ENCODE measurements around the gene IRF9.

The IRF9 gene

GRCh38 chr14:24159777-24160498, 1.1 kb upstream of the IRF9 start:
- H3K27ac ChIP-seq (ENCODE audit: extremely low read depth, low read depth, low read length) = no peak overlapping the region

DNA sequence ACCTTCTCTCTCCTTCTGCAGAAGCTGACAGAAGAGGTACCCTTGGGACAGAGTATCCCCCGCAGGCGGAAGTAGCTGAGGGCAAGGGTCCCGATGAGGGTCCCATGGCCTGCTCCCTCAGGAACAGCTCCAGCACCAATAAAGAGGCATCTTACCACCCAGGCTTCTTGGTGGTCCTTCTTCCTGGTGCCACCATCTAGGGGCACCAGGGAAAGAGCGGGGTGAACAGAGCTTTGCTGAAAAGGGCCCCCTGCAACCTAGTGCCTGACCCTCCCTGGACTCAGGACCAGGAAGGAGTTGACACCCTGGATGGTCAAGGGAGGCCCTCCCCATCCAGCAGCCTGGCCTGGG, 591 bp upstream of the IRF9 start:
- H3K36me3 ChIP-seq (ENCODE audit: control insufficient read depth in 2 of 2, insufficient read depth in 1 of 2, low read length in 2 of 2) = peaks cover 25 to 75% of the 10 kb centered on the region in 2 experiments
- ChIA-PET CTCF (interaction anchor here (0.7 to 3.9 kb wide), 24 partner anchors 9 to 122 kb away, joined by 3 to 34 read pairs (median 5); partner anchors contain the start of genes DCAF11, EMC9, IPO4 and NRL), POLR2A (interaction anchor here (0.8 to 3.8 kb wide), 16 partner anchors 8 to 103 kb away, joined by 3 to 44 read pairs (median 9); partner anchors contain the start of genes CHMP4A, DCAF11, EMC9 and IPO4)
- H3K27ac ChIP-seq (ENCODE audit: extremely low read depth, low read depth, low read length) = no peak overlapping the region
- no peak overlapping the region for H3K4me3 ChIP-seq (ENCODE audit: low read depth, low read length)
- peaks cover 5% of the 10 kb centered on the region for H3K4me1 ChIP-seq (ENCODE audit: control insufficient read depth, insufficient read depth, low read length)
- no peaks in the 10 kb centered on the region for H3K9me3 ChIP-seq (ENCODE audit: control insufficient read depth, insufficient read depth, low read depth, low read length)
- TF ChIP-seq GLIS1 (tag by site-specific recombination; IDR thresholded peaks at IDR 0.05) = no peak
- no peak for TF ChIP-seq ZNF350 (tag by site-specific recombination; IDR thresholded peaks at IDR 0.05)
- no peak for TF ChIP-seq ZNF571 (tag by site-specific recombination; IDR thresholded peaks at IDR 0.05)
- TF ChIP-seq, protein P1, sequence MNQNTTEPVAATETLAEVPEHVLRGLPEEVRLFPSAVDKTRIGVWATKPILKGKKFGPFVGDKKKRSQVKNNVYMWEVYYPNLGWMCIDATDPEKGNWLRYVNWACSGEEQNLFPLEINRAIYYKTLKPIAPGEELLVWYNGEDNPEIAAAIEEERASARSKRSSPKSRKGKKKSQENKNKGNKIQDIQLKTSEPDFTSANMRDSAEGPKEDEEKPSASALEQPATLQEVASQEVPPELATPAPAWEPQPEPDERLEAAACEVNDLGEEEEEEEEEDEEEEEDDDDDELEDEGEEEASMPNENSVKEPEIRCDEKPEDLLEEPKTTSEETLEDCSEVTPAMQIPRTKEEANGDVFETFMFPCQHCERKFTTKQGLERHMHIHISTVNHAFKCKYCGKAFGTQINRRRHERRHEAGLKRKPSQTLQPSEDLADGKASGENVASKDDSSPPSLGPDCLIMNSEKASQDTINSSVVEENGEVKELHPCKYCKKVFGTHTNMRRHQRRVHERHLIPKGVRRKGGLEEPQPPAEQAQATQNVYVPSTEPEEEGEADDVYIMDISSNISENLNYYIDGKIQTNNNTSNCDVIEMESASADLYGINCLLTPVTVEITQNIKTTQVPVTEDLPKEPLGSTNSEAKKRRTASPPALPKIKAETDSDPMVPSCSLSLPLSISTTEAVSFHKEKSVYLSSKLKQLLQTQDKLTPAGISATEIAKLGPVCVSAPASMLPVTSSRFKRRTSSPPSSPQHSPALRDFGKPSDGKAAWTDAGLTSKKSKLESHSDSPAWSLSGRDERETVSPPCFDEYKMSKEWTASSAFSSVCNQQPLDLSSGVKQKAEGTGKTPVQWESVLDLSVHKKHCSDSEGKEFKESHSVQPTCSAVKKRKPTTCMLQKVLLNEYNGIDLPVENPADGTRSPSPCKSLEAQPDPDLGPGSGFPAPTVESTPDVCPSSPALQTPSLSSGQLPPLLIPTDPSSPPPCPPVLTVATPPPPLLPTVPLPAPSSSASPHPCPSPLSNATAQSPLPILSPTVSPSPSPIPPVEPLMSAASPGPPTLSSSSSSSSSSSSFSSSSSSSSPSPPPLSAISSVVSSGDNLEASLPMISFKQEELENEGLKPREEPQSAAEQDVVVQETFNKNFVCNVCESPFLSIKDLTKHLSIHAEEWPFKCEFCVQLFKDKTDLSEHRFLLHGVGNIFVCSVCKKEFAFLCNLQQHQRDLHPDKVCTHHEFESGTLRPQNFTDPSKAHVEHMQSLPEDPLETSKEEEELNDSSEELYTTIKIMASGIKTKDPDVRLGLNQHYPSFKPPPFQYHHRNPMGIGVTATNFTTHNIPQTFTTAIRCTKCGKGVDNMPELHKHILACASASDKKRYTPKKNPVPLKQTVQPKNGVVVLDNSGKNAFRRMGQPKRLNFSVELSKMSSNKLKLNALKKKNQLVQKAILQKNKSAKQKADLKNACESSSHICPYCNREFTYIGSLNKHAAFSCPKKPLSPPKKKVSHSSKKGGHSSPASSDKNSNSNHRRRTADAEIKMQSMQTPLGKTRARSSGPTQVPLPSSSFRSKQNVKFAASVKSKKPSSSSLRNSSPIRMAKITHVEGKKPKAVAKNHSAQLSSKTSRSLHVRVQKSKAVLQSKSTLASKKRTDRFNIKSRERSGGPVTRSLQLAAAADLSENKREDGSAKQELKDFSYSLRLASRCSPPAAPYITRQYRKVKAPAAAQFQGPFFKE (tag by site-specific recombination; IDR thresholded peaks at IDR 0.05; ENCODE audit: borderline replicate concordance) = no peak
- TF ChIP-seq ZNF514 (tag by site-specific recombination; IDR thresholded peaks at IDR 0.05) = no peak
- no peak for TF ChIP-seq ZSCAN18 (tag by site-specific recombination; IDR thresholded peaks at IDR 0.05)
- TF ChIP-seq KLF17 (tag by site-specific recombination; IDR thresholded peaks at IDR 0.05) = no peak
- TF ChIP-seq ZNF132 (tag by site-specific recombination; IDR thresholded peaks at IDR 0.05; ENCODE audit: borderline replicate concordance) = no peak
- no peak for TF ChIP-seq ZNF211 (tag by site-specific recombination; IDR thresholded peaks at IDR 0.05; ENCODE audit: low read depth)
- TF ChIP-seq ZNF114 (tag by site-specific recombination; IDR thresholded peaks at IDR 0.05) = no peak
- no peak for TF ChIP-seq ZNF776 (tag by site-specific recombination; IDR thresholded peaks at IDR 0.05; ENCODE audit: borderline replicate concordance)
- no peak for TF ChIP-seq ZNF530 (tag by site-specific recombination; IDR thresholded peaks at IDR 0.05; ENCODE audit: low read depth)
- no peak for TF ChIP-seq ZNF626 (tag by site-specific recombination; IDR thresholded peaks at IDR 0.05)
- no peak for TF ChIP-seq ZNF10 (tag by site-specific recombination; IDR thresholded peaks at IDR 0.05)

More at GRCh38 chr14:24159777-24160498, 1.1 kb upstream of the IRF9 start:
- Histone ChIP-seq H3K4me1 (ENCODE audit: control insufficient read depth, insufficient read depth, low read length) (peaks cover 5% of the 10 kb centered on the region), H3K36me3 (ENCODE audit: control insufficient read depth in 2 of 2, insufficient read depth in 1 of 2, low read length in 2 of 2) (peaks cover 30 to 75% of the 10 kb centered on the region in 2 experiments), H3K9me3 (ENCODE audit: control insufficient read depth, insufficient read depth, low read depth, low read length) (no peaks in the 10 kb centered on the region), H3K4me3 (ENCODE audit: low read depth, low read length) (no peak overlapping the region)
- TF ChIP-seq PRDM6 (tag by site-specific recombination; IDR thresholded peaks at IDR 0.05) (no peak), HIC1 (tag by site-specific recombination; IDR thresholded peaks at IDR 0.05) (peak; percentile 94)
- ChIA-PET CTCF (interaction anchor here (0.8 to 3.9 kb wide), 14 partner anchors 8 to 102 kb away, joined by 3 to 34 read pairs (median 7); partner anchors contain the start of genes DCAF11, EMC9, NRL and PSME2), POLR2A (interaction anchor here (1.1 to 3.8 kb wide), 10 partner anchors 13 to 102 kb away, joined by 3 to 44 read pairs (median 16); partner anchors contain the start of genes CHMP4A, DCAF11, EMC9 and IPO4)
